GM11168 (cell line): Measurements from ENCODE around the gene NUCKS1.

Experiments
- in situ Hi-C: fragments of 300-500 bp; cut with MboI; formaldehyde crosslinking; loops from one replicate; pipeline ENCODE4 v1.12.0; 2022; ENCODE audit warnings: low sequenced_read_pairs; ENCODE audit not compliant: unreplicated experiment

The NUCKS1 gene

DNA sequence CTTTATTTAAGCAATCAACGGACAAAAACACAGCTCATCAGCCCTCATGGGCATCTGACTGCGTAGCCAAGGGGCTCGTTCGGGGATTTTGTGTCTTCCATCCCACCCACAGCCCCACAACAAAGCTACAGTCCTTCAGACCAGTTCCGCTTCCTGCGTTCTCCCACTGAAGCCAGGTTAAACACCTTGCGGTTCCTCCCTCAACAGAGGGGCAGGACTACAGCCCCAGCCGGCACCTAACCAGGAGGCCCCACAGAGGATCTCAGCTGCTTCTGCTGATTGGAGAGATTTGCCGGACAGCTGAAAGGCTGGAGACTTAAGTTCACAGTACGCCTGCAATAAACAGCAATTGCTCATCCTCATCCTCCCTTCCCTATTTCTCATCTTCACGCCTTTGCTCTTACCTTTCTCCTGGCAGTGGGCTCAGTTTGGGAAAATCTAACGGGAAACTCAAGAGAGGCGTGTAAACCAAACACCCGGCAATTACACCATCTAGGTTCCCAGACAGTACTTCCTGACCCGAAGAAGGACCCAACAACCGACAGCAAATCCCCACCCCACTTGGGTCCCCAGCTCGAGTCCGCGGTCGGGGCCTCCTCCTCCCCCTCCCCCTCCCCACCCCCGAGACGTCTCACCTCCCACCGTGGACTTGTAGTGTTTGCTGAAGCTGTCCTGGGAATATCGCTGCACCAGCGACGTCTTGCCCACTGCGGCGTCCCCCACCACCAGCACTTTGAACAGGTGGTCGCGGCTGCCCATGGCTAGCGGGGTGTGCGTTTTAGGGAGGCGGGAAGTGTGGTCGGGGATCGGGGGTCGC, 24.4 kb upstream of the NUCKS1 start:
- in situ Hi-C loops = loop anchor here (25.0 kb wide), 1 partner anchor 338 kb away; the partner anchor contains the start of gene AVPR1B

DNA sequence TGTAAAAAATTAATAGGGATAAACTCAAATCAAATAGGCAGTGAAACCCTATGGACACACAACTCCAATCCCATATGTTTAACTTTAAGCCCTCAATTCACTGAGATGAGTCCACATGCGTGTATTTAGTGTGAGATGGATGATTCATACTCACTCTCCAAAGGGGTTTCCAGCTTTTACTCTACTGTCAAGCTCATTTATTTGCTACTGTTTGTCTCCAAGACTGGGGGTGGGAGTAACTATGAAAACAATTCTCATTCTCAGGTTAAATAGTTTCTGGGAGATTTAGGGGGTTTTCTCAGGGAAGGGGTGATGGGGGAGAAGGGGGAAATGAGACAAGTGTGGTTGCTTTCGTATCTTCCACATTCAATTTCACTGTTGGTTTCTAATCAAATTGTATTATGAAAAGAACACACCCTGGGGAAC, 22.6 kb upstream of the NUCKS1 start:
- in situ Hi-C loops = no loop called here

DNA sequence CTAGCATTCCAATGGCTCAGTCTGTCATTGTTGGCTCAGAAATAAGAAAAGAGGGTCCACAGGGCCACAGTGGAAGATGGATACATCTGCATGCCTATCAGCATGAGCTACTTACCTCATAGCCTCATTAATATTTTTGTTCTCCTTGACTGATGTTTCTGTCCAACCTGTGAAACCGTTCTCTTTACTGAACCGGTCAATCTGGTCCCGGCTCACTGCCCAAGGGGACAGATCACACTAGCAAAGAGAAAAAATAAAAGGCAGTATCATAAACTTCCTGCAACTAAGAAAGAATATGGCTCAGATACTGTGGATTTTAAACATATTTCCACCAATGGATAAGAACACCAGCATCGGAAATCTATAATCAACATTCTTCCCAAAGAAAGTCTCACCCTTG, 20.6 kb upstream of the NUCKS1 start:
- in situ Hi-C loops = no loop called here

DNA sequence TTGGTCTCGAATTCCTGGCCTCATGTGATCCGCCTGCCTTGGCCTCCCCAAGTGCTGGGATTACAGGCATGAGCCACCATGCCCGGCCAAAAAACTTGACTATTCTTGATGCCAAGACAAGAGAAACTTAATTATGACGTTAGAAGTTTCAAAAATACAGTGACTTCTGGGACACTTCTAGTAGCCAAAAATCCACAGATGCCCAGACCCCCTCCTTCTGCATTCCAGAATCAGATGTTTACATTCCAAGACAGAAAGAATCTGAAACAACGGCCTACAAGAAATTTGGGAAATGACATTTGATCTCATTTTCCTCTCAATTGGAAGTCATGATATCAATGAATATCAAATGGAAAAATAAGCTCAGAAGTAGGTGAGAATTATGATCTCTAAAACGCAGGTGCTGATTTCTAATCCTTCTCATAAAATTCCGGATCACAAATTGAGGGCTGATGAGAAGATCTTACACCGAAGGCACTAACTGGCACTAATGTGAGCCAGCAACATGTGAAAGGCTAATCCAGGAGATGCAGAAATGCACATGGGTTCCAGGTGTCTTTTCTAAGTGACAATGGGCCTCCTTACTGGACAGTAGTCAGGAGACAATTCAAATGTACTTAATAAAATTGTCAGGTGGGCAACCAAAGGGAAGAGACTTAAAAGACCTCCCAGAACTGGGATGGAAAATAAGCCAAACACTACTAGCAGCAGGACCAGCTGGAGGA, 19.8 kb upstream of the NUCKS1 start:
- in situ Hi-C loops = no loop called here

DNA sequence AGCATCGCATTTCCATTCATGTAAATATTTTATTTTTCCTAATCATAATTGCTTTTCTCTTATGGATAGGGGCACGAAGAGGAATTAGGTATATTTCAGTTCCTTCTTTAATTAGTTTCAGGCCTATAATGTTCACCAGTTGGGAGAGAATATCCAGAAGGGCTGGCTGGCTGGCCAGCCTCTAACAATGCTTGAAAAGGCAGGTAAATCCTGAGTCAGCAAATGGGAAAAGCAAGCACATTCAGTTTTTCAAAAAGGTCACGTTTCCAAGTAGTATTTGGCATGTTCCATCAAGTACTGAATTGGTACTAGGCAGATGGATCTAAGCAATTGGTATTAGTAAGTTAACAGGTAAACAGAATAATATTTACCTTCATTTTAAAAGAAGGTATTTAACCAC, 17.3 kb upstream of the NUCKS1 start:
- in situ Hi-C loops = no loop called here

DNA sequence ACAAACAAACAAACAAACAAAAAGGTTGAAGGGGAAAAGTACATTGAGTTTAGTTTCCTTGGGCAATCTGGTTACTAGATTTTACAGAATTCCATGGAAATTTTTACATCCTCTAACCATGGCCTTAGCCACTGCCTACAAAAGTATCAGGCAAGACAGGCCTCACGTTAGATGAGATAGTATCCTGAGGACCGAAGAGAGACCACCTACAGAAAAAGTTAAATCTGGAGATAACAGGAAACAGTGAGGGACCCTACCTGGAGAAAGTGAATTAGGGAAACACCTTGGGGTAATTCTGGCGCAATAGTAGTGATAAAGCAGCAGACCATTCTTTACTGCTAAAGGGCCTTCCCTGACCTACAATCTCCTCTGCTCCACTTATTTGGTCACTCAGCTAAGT, 16.6 kb upstream of the NUCKS1 start:
- in situ Hi-C loops = no loop called here

DNA sequence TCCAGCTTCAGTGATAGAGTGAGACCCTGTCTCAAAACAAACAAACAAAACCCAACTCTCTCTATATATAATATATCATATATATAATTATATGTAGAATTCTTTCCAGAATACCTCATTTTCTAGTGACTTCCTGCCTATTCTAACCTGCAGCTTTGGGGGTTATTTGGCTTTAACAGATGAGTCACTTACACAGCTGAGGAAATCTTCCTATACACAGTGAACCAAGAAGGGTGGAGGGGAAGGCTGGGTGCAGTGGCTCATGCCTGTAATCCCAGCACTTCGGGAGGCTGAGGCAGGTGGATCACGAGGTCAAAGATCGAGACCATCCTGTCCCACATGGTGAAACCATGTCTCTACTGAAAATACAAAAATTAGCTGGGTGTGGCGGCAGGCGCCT, 16.1 kb upstream of the NUCKS1 start:
- in situ Hi-C loops = no loop called here

DNA sequence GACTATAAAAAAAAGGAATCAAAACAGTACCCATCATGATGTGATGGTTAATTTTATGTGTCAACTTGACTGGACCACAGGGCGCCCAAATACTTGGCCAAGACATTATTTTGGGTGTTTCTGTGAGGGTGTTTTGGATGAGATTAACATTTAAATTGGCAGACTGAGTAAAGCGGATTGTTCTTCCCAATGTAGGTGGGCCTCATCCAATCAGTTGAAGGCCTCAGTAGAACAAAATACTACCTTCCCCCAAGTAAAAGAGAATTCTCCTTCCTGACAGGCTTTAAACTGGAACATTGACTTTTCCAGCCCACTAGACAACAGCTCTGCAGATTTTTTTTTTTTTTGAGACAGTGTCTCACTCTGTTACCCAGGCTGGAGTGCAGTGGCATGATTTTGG, 14.6 kb upstream of the NUCKS1 start:
- in situ Hi-C loops = no loop called here

DNA sequence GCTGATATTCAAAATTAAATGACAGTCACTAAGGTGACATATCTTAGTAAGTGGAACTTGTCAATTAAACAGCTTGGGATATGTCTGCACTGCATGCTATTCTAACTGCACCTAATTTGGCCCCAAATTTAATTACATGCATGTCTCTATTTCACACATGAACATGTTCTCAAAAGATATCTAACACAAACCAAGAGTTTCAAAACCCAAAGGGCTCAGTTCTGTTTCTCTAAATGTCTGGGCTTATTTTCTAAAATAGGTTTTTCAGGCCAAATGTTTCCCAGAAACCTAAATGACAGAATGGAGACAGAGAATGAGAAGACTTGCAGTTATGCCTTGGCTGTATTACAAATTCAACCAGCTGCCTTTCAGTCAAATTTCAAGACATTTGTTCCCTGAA, 14.0 kb upstream of the NUCKS1 start:
- in situ Hi-C loops = no loop called here

DNA sequence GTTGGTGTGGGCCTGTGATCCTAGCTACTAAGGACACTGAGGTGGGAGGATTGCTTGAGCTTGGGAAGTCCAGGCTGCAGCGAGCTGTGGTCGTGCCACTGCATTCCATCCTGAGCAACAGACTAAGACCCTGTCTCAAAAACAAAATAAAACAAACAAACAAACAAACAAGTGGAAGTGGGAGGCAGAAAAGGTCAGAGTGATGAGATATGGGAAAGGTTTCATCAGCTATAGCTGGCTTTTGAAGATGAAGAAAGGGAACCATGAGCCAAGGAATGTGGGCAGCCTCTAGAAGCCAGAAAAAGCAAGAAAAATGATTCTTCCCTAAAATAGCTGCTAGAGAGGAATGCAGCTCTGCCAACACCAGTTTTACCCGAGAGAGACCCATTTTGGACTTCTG, 10.6 kb upstream of the NUCKS1 start:
- in situ Hi-C loops = no loop called here

DNA sequence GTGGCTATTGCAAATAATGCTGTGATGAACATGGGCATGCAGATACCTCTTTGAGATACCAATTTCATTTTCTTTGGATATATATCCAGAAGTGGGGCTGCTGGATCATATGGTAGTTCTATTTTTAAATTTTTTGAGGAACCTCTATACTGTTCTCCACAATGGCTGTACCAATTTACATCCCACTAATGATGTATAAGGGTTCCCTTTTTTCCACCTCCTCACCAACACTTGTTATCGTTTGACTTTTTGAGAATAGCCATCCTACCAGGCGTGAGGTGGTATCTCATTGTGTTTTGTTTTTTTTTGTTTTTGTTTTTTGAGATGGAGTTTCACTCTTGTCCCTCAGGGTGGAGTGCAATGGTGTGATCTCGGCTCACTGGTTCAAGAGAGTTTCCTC, 6.6 kb upstream of the NUCKS1 start:
- in situ Hi-C loops = no loop called here

DNA sequence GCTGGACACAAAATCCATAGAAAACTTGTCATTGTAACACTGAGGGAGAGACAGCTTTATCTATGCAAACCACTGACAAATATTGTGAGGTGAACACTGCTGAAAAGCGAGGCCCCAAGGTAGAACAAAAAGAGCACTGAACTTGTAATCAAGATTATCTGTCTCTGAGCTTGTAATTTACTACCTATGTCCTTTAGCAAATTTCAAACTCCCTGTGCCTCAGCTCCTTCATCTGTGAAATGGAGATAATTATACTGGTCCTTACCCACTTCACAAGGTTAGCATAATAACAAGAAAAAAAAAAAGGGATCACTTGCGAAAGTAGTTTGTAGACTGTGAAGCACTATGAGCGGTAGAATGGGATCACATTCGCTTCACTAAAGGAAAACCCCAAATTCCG, 4.9 kb upstream of the NUCKS1 start:
- in situ Hi-C loops = no loop called here

DNA sequence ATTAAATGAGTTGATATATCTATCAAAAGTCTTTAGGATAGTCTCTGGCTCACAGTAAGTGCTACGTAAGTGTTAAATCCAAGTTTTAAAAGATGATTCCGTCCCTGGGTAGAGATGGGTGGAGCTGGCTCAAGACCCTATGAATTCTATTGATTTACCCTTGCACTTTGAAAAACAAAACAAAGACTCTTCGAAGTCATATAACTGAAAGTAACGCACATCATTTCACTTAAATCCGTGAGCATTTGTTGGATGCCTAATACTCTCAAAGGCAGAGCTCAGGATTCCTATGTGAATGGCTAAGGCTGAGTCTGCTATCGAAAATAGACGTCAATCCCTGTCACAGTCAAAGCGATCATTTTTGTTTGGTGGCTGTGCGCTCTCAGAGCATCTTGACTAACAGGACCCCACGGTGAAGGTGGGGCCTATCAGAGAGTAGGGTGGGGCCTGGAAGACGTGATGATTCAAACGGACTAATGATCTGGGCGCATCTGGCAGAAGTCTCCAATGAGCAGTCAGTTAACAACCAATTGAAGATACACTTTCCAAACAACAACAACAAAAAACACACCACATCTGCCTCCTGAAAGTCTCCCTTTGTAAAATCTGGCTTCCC, 1.2 kb upstream of the NUCKS1 start:
- in situ Hi-C loops = no loop called here

DNA sequence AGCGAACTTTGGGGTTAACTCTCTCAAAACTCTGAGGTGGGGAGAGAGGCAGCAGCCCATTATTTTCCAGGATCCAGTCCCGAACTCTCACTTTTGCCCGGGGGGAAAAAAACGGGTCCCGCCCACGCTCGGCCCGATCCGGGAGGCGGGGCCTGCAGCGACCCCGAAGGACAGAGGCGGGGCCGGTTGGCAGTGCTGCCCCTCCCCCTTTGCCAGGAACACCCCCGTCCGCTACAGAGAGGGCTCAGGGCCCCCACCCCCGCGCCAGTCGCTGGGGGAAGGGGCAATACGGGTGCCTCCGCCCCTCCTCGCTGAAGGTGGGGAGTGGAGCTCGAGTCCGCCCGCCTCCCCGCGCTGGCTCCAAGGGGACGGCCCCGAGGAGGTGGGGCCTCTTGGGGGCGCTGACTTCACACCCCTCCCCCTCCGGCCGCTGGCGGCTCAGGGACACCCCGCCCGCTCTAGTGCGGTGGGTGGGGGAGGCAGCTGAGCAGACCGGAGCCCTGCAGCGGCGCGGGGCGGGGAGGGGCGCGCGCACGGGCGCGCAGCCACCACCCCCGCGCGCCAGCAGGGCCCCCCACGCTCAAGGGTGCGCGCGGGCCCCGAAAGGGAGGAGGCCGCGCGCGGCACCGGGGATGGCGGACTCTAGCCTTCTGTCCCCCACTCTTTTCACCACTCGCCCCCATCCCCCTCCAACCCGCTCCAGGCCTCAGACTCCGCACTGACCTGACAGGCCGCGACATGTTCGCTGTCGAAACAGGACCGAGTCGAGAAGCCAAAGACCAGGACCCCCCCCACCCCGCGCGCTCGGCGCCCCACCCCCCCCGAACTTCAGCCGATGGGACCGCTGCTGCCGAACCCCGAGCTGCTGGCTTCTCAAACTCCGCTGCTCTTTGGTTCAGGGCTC, 496 bp downstream of the NUCKS1 start:
- in situ Hi-C loops = no loop called here

DNA sequence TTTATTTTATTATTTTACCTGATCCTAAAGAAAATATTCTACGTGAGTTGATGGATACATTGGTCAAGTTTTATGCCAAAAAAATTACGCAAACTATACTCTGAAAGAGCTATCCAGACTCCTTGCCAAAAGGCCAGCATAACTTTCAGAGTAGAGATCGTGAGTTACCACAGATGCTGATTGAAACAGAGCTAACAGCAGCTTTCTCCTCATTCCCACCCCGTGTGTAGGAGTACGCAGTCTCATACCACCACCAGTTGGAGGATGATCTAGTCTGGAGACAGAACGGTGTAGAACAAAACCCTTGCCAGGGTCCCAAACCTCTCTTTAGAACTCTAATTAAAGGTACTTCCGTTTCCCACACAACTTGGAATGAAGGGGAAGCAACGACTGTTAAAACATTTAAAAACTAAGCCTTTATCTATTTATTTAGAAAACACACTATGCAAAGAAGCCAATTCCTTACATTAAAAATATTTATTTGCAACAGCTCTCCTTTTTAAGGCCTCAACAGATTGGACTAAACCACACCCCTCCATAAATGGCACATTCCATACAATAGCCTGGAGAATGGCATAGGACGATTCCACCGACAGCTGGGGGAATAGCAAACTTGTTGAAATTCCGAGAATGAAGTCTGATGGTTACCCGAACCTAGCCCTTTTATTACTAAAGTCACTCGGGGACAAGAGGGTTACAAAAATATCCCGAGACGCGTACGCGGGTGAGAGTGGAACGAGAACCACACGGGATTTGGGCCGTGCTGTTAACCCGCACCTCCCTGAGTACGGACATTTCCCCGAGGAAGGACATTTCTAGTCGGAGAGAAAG, 1.4 kb downstream of the NUCKS1 start:
- in situ Hi-C loops = no loop called here

DNA sequence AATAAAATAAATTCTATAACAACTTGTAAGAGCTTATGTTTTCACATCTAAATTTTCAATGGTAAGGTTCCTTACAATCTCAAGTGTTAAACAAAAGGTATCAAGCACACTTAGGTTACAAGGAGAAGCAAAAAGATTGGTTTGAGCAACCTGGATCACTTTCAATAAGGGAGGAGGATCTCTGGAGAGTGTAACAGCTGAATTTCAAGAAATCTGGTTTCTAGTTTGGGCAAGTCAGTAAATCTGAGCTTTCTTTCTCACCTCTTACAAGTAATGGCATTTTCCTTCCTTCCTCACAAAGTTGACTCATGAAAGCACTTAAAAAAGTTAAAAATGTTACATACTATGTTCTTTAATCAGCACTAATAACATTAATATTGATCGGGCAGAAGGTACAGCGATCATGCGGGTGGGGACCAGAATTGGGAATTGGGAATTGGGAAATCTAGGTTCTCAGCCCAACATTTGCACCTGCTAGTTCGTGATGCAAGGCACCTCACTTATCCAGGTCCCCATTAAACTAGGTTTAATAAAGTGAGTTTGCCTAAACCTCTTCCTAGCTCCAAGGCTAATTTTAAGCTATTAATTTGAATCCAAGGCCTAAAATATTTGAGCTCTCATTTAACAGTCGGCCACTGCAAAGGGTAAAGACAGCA, 3.1 kb downstream of the NUCKS1 start:
- in situ Hi-C loops = no loop called here

DNA sequence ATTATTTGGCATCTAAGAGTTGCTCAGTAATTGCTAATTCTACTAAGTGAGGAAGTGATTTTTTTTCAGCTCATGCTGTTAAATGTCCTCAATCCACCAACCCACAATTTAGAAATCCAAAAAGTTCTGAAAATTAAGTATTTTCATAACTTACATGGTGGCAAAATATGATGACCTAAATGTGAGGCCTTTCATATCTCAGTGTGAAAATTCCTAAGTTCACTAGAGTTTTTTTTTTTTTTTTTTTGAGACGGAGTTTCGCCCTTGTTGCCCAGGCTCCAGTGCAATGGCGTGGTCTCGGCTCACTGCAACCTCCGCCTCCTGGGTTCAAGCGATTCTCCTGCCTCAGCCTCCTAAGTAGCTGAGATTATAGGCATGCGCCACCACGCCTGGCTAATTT, 5.6 kb downstream of the NUCKS1 start:
- in situ Hi-C loops = no loop called here

DNA sequence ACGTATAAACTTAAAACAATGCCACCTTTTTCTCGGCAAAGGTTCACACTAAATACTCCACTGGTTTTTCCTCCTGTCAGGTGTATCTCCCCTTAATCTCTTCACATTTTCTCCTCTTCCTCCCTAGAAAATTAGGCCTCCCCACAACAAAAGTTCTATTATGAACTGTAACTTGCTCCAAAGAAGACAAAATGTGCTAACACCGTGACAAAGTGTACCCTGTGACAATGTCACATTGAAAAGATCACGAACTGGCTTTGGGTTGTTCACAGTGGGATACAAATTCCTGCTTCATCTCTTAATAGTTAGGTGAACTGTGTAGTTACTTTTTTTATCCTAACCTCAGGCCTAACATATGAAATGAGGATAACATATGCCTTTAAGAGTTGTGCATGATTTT, 6.0 kb downstream of the NUCKS1 start:
- in situ Hi-C loops = no loop called here

DNA sequence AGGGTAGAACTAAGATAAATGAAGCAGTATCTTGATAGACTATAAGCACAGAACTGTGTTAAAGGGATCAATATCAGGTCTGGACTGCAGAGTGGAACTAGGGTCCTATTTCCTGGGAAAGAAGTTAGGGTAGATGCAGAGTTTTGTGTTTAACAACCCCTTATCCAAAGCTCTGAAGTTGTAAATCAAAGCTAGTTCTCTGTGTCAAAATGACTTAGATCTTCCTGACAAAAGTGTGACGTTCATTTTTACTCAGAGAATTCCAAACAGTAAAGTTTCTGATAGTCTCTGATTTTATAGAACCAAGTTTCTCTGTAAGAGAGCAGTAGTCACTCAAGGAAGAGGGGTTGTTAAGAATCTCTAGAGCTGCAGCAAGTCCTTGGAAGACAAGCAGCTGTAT, 8.3 kb downstream of the NUCKS1 start:
- in situ Hi-C loops = no loop called here
